ENCODE results near the gene CAMTA1. TPM values are rescaled to one million over a fixed set of nuclear protein-coding genes. Genes with fewer than 3 reads are reported as not detected.

CAMTA1 gene
- polyA plus RNA-seq, 1 donor from 2014 or later, result 162 TPM

GRCh38 chr1:7046891-7047290 lies 261.6 kb downstream of the CAMTA1 start (continued):
- TF ChIP-seq TAF1 (IDR thresholded peaks at IDR 0.05; ENCODE audit: low read depth) (no peak), POLR2AphosphoS5 (IDR thresholded peaks at IDR 0.05) (no peak), MXI1 (conservative IDR thresholded peaks at IDR 0.05; ENCODE audit: poor library complexity, severe bottlenecking) (no peak)

- no peaks in the 10 kb centered on the region for H3F3A ChIP-seq (ENCODE audit: insufficient read depth, low read length, poor library complexity, severe bottlenecking)
- no peaks in the 10 kb centered on the region for H3K27me3 ChIP-seq (ENCODE audit: insufficient read depth, low read depth, low read length)
- H2AFZ ChIP-seq (ENCODE audit: low read depth, low read length), result no peak overlapping the region
- no peaks in the 10 kb centered on the region for H3K79me2 ChIP-seq (replicated peaks; ENCODE audit: insufficient read depth, low read length)
- no peaks in the 10 kb centered on the region for H3K9me2 ChIP-seq (ENCODE audit: insufficient read depth, low read length)
- TF ChIP-seq EP300 (conservative IDR thresholded peaks at IDR 0.05; ENCODE audit: poor library complexity, severe bottlenecking) (no peak), CTCF (IDR thresholded peaks at IDR 0.05; ENCODE audit: poor library complexity, severe bottlenecking) (no peak), MXI1 (conservative IDR thresholded peaks at IDR 0.05; ENCODE audit: poor library complexity, severe bottlenecking) (no peak), POLR2AphosphoS5 (IDR thresholded peaks at IDR 0.05) (no peak), SMC3 (conservative IDR thresholded peaks at IDR 0.05; ENCODE audit: poor library complexity) (no peak), EZH2 (IDR thresholded peaks at IDR 0.05; ENCODE audit: borderline replicate concordance, insufficient read depth, low read length, poor library complexity, severe bottlenecking) (no peak), RAD21 (conservative IDR thresholded peaks at IDR 0.05) (no peak), REST (IDR thresholded peaks at IDR 0.05; ENCODE audit: borderline replicate concordance) (no peak), TAF1 (IDR thresholded peaks at IDR 0.05; ENCODE audit: low read depth) (no peak)
- H3K9ac ChIP-seq (ENCODE audit: low read length), result no peak overlapping the region
- no peaks in the 10 kb centered on the region for H3K36me3 ChIP-seq (ENCODE audit: insufficient read depth, low read length)
- H3K4me3 ChIP-seq (ENCODE audit: low read length), result no peak overlapping the region
- no peak overlapping the region for H3K4me2 ChIP-seq (ENCODE audit: low read length)
- H3K27ac ChIP-seq (ENCODE audit: low read length), result no peak overlapping the region
- no peaks in the 10 kb centered on the region for H3K9me3 ChIP-seq (ENCODE audit: low read length)
- no peaks in the 10 kb centered on the region for H4K20me1 ChIP-seq (ENCODE audit: insufficient read depth)
These were observed 262.6 kb downstream of the CAMTA1 start for GRCh38 chr1:7047866-7048265.

GRCh38 chr1:7048395-7048794 lies 263.1 kb downstream of the CAMTA1 start:
- no peaks in the 10 kb centered on the region for H3K27me3 ChIP-seq (ENCODE audit: insufficient read depth, low read depth, low read length)
- no peak overlapping the region for H3K4me2 ChIP-seq (ENCODE audit: low read length)
- H3K36me3 ChIP-seq (ENCODE audit: insufficient read depth, low read length), result no peaks in the 10 kb centered on the region
- no peaks in the 10 kb centered on the region for H3K9me3 ChIP-seq (ENCODE audit: low read length)
- H2AFZ ChIP-seq (ENCODE audit: low read depth, low read length), result no peak overlapping the region
- no peak overlapping the region for H3K9ac ChIP-seq (ENCODE audit: low read length)
- no peaks in the 10 kb centered on the region for H4K20me1 ChIP-seq (ENCODE audit: insufficient read depth)
- H3F3A ChIP-seq (ENCODE audit: insufficient read depth, low read length, poor library complexity, severe bottlenecking), result no peaks in the 10 kb centered on the region
- no peak for TF ChIP-seq EP300 (conservative IDR thresholded peaks at IDR 0.05; ENCODE audit: poor library complexity, severe bottlenecking)
- TF ChIP-seq TAF1 (IDR thresholded peaks at IDR 0.05; ENCODE audit: low read depth), result no peak
- TF ChIP-seq EZH2 (IDR thresholded peaks at IDR 0.05; ENCODE audit: borderline replicate concordance, insufficient read depth, low read length, poor library complexity, severe bottlenecking), result no peak
- no peak overlapping the region for H3K27ac ChIP-seq (ENCODE audit: low read length)
- no peaks in the 10 kb centered on the region for H3K79me2 ChIP-seq (replicated peaks; ENCODE audit: insufficient read depth, low read length)
- no peaks in the 10 kb centered on the region for H3K9me2 ChIP-seq (ENCODE audit: insufficient read depth, low read length)
- no peak overlapping the region for H3K4me3 ChIP-seq (ENCODE audit: low read length)

Data from neural cell (in vitro differentiated cells).